GM21737 (cell line): Measurements from ENCODE around the gene B3GALT5.

Experiments
- ATAC-seq: cut with Tn5 transposase; IDR thresholded peaks from one replicate; pipeline ENCODE4 v1.9.1; 2021; ENCODE audit warnings: mild to moderate bottlenecking, moderate library complexity; ENCODE audit not compliant: unreplicated experiment

Gene B3GALT5

DNA sequence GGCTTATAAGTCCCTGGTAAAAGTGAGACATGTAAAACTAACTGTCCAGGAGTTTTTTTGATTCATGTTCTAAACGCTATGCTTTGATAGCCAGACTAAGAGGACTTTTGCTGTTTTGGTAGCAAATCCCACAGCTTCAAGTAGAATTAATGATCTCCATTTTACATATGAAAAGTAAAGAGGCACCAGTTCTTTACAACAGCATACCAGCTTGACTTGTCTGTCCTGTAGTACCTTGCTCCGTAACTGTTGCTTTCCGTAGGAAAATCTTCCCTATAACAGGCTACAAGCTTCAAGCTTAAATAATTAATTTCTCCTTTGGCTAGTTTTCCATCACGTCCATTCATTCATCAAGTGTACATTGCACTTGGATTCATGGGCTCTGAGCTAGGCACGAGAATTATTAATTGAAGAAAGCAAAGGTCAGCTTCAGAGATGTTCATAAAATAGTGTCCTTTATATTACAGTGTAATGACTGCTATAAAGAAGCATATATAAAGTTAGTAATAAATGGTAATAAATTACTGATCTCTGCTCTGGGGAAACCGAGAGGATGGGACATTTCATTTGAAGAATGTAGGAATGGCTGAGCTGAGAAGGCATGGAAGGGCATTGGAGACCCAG, 29.2 kb downstream of the B3GALT5 start:
- ATAC-seq: no peak

DNA sequence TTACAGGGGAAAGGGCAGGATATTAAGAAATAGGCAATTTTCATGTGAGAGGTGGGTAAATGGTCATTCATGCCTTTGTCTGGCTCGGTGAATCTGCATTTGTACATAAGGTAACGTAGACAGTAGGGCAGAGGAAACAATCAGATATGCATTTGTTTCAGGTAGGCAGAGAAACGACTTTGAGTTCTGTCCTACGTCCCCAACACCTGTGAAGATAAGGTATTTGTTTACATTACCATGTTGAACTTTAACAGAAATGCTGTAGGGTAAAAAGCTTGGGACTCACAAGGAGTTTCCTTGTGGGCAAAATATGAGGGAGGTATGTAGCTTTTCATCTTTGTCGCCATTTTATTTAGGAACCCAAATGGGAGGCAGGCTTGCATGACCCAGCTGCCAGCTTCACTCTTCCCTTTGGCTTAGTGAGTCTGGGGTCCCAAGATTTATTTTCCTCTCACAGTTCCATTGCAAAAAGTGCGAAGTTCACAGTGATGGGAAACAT, 31.4 kb downstream of the B3GALT5 start:
- no peak for ATAC-seq

DNA sequence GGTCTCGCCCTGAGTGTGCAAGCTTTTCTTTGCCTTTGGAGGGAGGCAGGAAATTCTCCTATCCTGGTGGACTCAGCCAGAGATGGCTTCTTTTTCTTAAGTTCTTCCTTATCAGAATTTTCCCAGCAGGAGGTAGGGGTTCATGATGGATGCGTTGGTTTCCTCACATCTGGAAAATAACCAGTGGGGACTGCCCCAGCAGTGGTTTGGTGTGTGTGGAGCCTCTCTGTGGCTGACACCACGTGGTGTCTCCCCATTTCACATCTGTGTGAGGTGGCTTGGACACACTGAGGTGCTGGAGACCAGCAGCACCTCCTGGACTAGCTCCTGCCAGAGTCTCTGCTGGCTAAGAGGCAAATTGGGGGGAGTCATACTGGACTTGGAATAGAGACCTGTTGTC, 32.6 kb downstream of the B3GALT5 start:
- no peak for ATAC-seq

DNA sequence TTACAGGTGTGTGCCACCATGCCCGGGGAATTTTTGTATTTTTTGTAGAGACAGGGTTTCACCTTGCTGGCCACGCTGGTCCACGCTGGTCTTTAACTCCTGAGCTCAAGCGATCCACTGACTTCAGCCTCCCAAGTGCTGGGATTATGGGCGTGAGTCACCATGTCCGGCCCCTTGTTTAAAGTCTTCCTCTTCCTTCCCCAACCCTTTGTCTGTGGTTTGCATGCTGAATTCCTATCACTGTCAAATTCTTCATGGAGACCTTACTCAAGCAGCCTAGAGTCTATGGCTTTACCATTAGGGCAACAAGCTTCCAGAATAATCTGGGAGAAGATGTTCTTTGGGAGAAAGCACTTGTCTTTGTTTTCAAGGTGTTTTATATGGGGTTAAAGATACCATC, 34.7 kb downstream of the B3GALT5 start:
- no peak for ATAC-seq

DNA sequence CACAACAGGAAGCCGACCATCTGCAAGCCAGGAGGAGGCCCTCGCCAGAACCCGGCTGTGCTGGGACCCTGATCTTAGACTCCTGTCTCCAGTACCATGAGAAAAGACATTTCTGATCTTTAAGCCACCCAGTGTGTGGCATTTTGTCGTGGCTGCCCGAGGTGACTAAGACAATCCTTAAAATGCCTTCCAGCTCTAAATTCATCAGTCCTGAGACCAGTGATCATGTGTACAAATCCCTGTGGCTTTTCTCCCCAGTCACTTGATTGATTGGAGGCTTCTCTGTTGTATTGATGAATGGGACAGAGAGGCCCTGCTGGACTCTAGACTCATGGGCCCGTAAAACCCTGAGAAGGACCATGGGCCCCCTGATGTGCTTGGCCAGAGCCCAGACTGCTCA, 36.1 kb downstream of the B3GALT5 start:
- ATAC-seq: no peak

DNA sequence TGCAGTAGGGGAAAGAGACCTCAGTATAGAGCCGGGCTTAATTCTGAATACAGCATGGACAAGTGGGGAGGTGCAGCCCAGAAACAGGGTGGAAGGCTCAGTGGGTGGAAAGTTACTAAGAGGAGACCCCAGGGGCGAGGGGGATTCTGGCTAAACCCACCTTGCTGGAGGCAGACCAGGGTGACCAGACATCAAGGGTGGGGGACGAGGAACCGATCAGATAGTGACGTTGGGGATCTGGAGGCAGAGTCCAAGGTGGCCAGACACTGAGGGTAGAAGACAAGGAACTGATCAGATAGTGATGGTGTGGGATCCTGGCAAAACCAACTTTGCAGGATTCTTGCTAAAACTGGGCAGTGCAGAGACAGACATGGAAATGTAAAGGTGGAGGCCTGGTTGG, 36.8 kb downstream of the B3GALT5 start:
- ATAC-seq: no peak

DNA sequence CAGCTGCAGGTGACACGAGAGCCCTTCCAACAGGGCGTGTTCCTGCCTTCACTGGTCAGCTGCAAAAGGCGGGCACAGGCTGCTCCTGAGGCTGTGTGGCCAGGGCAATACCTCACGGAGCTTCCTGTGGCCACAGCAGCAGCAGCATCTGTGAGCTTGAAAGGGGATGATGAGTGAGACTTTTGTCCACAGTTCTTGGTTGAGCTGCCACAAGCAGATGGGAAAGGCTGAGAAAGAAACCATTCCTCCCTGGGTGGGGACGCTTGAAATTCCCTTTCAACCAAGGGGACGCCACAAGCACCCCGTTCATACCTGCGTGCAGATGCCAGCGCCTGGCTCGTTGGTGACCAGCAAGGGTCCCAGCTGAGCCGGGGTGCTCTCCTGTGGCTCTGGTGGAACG, 37.6 kb downstream of the B3GALT5 start:
- no peak for ATAC-seq

DNA sequence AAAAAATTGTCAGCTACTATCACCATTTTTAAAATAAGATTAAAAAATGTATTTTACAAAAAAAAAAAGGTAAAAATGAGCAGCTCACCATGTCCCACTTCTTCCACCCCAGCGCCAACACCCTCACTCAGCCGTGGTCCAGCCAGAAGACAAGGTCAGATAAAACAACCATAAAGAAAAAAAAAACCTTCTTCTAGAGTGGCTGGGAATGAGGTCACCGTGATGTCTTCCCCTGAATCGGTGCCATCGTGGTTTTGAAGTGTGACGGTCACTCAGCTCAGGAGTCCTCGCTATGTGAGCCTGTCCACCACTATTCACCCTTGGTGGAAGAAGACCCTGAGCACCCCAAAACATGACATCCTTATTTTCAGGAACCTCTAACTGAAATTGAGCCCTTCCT, 38.1 kb downstream of the B3GALT5 start:
- ATAC-seq: no peak

DNA sequence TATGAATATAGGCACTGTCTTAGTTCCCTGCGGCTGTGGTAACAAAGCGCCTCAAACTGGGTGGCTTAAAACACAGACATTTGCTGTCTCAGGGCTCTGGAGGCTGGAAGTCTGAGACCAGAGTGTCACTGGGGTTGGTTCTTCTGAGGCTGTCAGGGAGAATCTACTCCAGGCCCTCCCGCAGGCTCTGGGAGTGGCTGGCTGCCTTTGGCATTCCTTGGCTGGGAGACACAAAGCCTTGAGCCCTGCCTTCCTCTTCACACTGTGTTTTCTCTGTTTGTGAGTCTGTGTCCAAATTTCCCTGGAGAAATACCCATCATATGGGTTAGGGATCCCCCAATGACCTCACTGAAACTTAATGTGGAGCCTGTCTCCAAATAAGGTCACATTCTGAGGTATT, 38.5 kb downstream of the B3GALT5 start:
- ATAC-seq: no peak

DNA sequence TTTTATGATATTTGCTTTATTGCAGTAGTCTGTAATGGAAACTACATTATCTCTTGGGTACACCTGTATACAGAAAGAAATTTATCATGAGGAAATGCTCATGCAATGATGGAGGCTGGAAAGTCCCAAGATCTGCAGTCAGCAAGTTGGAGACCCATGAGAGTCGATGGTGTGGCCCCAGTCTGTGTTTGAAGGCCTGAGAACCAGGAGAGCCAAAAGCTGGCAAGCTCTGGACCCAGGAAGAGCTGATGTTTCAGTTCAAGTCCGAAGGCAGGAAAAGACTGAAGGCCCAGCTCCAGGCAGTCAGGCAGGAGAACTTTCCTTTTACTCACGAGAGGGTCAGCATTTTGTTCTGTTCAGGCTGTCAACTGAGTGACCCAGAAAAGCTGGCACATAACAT, 42.2 kb downstream of the B3GALT5 start:
- ATAC-seq: no peak

DNA sequence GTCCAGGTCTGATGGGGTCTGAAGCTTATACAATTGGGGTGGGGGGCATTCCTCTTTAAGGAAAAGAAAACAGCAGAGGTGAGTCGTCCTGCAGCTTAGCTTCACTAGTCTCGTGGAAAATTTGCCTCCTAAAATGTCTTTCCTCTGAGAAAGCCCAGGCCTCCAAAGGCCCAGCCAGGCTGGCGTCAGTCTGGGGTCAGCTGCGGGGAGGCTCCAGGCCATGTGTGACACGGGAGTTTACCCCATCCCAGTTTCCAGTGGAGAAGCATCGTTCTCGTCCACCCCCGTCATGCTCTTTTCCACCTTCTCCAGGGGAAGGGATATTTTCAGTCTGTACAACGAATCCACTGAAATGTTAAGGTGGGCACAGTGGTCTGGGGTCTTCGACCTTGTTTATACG, 42.8 kb downstream of the B3GALT5 start:
- no peak for ATAC-seq

DNA sequence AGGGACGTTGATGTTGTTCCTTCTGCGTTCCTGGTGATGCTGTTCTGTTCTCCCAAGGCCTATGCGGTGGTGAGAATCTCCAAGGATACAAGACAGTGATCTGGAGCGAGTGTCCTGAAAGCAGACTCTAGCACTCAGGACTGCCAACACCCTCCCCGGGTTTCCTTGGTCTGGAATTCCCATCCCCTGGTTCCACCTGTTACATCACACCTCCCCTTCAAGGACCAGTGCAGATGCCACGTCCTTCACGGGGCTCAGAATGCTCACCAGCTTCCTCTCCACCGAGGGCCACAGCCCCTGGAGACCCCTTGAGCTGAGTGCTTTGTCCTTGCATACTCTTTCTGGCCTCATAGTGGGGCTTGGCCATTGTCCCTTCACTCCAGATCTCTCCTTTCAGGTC, 43.5 kb downstream of the B3GALT5 start:
- no peak for ATAC-seq

DNA sequence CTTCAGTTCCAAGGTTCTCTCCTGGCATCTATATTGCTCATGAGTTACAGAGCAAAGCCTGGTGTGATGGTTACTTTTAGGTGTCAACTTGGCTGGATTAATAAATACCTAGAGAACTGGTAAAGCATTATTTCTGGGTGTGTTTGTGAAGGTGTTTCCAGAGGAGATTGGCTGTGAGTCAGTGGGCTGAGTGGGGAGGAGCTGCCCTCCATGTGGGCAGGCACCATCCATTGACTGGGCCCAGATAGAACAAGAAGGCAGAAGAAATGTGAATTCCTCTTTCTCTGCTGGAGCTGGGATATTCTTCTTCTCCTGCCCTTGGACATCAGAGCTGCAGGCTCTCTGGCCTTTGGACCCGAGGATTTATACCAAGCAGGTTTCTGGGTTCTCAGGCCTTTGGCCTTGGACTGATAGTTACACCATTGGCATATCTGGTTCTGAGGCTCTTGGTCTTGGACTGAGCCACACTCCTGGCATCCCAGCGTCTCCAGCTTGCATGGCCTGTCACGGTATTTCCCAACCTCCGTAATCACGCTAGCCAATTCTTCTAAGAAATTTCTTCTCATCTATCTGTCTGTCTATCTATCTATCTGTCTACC, 44.5 kb downstream of the B3GALT5 start:
- ATAC-seq: no peak

DNA sequence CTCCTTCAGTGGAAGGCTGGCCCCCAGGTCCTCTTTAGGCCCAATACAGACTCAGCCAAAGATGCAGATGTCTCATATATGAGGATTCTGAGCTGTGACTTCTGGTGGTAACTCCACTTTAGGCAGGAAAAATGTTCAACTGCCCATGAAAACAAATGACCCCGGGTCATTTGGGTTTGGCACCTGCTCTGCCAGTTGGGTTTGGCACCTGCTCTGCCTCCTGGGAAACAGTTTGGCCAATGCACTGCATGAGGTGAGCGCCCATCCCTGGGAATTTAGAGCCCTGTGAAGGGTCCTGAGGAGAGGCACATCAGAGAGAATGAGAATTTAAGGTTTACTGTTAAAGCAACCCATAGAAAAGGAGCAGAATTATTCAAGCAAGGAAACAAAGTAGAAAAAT, 45.3 kb downstream of the B3GALT5 start:
- no peak for ATAC-seq

DNA sequence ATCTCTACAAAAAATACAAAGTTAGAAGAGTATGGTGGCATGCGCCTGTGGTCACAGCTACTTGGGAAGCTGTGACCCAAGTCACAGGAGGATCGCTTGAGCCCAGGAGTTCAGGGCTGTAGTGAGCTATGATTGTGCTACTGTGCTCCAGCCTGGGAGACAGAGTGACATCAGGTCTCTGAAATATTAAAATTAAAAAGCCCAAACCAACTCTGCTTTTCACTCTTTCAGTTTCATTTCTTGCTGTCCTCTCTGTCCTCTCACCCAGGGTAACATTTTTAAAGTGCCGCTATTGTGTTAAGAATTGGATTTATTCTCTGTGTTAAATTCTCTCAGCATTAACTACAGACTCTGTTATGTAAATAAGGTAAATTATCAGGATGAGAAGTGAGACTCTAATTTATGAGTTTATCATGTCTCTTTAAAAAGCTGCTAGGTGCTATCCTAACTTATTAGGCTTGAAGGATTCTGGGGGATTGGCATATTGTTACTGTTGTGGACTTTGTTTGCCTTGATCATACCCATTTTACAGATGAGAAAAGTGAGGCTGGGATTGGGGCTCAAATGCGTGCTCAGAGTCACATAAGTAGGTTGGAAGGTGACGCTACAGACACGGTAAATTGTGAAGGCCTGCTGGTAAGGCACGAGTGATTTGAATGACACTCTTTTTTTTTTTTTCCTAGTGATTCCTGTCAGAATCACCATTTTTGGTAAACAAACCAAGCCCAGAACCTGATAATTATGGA, 46.5 kb downstream of the B3GALT5 start:
- ATAC-seq: no peak

DNA sequence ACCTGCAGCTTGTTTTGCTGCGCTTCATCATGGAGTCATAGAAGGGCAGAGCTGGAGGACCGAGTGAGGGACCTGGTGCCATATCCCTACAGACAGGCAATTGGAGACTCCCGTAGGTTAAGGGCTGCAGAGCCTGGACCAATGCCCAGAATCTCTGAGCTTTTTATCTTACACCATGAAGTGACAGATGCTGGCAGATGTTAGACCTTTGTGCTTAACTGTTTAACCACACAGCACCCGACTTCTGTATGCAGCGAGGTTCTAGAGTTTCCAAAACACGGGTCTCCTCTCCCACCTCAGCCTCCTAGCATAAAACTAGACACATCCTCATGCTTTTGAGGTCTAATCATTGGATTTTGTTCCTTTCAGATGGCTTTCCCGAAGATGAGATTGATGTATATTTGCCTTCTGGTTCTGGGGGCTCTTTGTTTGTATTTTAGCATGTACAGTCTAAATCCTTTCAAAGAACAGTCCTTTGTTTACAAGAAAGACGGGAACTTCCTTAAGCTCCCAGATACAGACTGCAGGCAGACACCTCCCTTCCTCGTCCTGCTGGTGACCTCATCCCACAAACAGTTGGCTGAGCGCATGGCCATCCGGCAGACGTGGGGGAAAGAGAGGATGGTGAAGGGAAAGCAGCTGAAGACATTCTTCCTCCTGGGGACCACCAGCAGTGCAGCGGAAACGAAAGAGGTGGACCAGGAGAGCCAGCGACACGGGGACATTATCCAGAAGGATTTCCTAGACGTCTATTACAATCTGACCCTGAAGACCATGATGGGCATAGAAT, 47.6 kb downstream of the B3GALT5 start:
- ATAC-seq: no peak

DNA sequence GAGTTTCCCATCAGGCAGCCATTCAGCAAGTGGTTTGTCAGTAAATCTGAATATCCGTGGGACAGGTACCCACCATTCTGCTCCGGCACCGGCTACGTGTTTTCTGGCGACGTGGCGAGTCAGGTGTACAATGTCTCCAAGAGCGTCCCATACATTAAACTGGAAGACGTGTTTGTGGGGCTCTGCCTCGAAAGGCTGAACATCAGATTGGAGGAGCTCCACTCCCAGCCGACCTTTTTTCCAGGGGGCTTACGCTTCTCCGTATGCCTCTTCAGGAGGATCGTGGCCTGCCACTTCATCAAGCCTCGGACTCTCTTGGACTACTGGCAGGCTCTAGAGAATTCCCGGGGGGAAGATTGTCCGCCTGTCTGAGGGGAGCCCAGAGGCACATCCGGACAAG, 48.4 kb downstream of the B3GALT5 start:
- ATAC-seq: no peak

DNA sequence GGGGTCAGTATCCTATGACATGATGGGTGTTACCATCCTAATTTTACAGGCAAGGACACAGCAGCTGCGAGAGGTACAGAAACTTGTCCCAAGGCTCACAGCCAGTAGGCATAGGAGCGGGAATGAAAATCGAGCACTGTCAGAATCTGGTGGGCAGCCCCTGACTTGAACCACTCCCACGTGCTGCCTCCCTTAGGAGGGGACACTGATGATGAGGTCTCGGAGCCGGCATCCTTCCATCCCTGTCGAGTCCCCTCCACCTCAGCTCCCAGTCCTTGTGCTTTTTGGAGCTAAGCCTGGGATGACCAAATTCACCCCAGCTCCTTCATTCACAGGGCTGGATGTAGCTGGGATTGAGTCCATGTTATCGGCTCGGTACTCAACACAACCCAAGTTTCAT, 49.0 kb downstream of the B3GALT5 start:
- no peak for ATAC-seq

DNA sequence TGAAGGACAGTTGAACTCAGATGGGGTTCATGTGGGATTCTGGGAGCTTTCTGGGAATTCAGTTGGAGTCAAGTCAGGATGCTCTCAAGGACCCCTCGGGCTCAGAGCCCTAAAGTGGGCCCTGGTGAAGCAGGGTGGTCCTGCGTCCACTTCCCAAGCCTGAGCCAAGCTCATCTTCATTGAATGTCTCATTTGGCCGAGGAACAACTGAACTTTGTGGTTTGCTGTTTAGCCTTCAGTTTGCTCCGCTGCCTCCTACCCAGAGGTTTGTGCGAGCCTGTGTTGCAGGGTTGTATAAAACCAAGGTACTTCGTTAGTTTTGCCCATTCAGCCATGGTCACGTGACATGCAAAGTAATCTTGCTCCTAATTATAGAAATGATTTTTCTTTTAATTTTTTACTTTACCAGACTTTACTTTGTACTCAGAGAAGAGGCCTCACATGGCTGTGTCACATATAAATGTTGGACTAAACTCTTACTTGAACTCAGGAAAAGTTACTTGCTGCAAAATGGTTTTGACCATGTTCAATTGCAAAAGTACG, 49.7 kb downstream of the B3GALT5 start:
- no peak for ATAC-seq

DNA sequence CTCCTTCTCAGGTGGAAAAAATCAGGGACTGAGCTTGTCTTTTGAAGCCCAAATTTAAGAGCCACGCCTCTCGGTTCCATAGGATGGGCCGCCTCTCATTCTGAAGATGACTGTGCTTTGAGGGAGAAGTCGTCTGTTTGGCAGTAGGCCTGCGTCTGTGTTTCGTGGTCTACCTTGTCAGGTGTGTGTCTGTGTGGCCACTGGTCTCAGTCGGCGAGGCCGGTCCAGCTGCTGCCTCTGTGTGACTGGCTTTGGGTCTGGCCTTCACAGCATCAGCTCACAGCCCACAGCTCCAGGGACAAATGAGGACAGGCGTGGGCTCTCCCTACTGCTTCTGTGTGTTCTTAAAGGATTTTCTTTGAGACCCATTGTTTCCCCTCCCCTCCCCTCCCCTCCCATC, 50.3 kb downstream of the B3GALT5 start:
- no peak for ATAC-seq
